HG02642 (cell line): ENCODE results near the gene PCNX2.

Source experiments
- ATAC-seq: cut with Tn5 transposase; IDR thresholded peaks from one replicate; pipeline ENCODE4 v1.9.1; 2021; ENCODE audit warnings: mild to moderate bottlenecking; ENCODE audit not compliant: unreplicated experiment, poor library complexity

Gene PCNX2

DNA sequence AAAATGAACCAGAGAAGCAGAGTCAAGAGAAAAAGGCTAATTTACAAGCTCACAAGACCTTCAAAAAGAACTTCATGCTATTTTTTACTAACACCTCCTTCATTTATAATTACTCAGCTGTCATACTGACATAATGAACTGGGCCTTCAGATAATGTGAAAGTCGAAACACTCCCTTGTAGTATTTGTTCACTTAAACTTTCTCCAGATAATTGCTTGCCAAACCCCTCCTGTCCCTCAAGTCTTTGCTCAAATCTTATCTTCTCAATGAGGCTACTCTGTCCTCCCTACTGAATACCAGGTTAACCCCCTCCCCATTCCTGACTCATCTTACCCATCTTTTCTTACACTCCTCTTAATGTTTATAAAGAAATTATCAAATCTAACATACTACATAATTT, 20.9 kb upstream of the PCNX2 start:
- no peak for ATAC-seq

DNA sequence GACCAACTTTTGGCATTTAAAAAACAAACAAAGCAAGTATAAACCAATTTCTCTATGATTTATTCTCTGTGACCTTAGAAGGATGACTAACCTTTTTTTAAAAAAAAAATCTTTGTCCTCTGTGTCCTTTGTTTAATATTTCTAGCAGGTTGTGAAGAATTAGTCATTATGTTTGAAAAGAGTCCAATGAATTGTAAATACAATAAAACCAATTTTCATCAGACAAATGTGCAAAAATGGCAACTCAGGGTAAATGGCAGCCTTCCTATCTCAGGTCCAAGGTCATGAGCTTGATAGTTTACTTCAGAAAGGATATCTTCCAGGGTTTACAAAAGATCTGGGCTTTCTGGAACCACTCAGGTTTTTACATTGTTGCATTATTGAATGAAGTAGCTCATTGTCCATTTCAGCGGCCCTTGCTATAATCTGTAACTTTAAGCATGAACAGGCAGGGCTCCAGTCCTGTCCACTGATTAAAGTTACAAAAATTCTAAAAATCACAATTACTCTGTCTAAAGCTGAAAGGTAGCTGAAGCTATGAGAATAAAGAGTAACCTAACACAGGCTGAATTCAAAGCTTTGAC, 20.3 kb upstream of the PCNX2 start:
- ATAC-seq = no peak

DNA sequence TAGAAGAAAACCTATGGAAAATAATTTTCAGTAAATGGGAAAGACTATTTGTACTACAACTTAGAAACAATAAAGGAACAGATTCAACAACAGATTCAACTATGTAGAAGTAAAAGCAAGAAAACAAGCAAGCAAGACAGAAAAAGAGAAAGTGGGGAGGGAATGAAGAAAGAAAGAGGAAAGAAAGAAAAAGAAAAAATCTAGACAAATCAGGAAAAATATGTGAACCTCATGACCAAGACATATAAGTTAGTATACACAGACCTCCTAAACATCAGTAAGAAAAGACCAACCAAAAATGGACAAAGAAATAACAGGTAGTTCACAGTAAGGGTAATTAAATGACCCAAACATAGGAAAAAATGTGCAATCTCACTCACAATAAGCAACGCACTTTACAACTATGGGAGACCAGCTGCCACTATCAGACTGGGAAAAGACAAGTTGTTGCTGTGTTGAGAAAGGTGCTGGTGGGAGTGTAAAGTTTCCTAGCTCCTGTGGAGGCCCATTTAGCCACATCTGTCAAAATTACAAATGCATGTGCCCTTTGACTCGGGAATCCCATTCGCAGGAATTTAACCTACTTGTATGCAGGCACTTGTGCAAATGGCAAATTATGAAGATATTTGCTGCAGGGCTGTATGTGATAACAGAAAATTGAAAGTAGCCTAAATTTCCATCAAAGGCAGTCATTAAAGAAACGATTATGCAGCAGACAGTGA, 18.1 kb upstream of the PCNX2 start:
- no peak for ATAC-seq

DNA sequence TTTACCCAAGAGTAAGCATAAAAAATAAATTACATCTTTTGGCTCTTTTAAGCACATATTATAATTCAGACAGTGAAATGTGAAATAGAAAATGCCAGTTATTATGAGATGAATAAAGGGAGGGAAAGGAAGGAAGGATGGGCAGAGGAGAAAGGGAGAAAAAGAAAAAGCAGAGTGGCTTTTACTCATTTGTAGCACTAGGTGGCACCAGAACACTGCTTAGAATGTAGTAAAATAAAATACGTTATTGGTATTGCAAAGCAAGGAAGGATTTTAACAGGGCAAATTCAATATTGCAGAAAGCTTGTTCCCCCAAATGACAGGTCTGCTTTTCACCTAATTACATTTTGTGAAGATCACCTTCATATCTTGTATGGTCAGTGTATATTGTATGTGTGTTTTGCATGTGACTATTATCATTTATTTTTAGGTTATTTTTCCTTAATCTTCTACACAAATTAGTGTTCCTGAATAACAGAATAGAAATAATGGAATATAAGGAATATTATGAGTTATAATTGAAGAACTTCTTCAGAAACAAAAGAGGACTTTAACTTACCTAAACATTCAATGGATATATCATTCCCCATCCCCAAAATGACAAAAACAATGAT, 9.1 kb upstream of the PCNX2 start:
- no peak for ATAC-seq

DNA sequence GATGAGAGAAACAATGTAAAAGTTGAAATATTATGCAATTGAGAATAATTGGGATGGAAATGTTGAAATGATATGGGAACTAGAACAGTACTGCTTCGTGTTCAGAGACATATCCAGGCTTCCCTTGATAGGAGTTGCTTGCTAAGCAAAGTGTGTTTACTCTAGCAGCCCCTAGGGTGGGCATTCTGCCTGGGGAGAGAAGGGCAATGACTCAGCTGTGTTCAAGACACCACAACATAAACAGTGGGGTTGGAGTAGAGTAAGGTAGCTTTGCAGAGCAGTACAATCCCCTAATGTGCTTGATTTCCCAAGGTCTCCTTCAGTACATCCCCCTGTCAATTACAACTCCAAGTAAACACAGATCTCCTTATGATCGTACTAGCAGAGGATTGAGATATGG, 4.8 kb upstream of the PCNX2 start:
- ATAC-seq = no peak

DNA sequence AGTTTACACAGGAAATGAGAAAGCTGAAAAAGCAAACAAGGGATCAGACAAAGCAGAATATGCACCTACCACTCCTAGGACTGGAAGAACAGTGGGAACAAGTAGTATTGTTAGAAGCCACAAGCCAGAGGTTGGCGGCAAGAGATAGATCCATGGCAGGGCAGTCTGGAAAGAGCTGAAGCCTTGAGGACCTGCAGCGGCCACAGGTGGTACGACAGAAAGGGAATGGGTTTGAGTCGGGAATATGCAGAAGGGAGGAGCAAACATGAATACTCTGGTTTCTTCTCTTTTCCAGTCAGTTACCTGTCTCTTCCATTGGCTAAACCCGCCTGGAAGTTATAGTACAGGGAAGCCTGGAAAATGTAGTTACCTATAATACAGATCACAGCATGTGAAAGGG, 3.9 kb upstream of the PCNX2 start:
- ATAC-seq = no peak

DNA sequence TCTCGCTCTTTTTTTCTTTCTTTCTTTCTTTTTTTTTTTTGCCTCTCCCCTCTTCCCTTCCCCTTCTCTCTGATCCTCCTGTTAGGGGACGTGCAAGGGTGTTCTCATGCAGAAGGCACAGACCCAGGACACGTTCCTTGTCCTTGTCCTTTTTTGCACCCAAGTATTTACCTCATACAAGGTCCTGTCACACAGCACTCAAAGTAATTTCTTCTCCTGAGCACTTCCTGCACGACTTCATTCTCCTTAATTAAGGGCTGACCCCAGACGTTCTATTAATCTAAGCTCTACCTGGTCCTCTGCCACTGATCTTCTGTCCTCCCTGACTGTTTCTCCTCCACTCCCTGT, 424 bp upstream of the PCNX2 start:
- ATAC-seq = no peak

DNA sequence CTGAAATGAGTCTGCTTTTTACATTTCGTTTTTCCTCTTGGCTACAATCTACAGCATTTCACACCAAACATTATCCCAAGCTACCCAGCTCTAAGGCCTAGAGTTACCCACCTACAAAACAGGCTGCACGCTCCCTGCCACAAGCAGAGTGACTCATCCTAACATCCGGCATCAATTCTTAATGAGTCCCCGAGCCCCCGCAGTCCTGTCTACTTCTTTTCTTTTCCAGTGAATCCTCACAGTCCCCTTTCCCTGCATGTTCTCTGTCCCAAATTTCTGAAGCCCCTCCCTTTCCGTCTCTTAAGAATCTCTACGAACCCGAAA, 650 bp downstream of the PCNX2 start:
- peak; percentile 42 for ATAC-seq

DNA sequence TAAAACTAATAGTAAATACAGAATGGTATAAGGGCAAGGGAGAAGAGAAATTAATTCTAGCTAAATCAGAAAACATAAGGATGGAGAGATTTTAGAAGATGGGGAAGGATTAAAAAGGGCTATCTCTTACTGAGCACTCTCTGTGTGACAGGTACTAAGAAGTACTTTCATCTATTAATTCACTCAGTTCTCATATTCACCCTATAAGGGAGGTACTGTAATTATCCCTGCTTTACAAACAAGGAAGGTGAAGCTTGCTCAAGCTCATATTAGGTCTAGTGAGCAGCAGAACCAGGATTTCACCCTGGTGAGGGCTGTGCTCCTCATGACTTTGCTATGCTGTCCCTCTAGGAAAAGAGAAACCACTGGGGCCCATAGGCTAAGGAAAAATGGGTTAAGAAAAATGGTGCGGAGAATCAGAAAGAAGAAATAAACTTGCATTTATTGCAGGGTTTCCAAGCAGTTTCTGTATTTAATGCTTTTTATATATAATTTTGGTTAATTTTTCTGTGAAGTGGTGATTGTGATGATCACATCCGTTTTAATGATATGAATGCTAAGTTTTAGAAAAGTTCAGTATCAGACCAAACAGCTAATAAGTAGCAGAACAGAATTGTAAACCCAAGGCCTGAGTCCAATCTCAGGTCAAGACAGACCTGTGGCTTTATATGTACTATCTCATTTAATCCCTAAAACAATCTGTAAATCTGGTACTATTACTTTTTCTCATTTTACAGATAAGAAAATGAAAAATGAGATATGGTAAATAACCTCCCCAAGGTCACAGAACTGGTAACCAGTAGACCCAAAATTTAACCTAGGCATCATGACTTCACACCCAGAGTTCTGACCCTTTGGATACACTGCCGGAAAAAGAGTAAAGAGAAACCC, 1.7 kb downstream of the PCNX2 start:
- no peak for ATAC-seq

DNA sequence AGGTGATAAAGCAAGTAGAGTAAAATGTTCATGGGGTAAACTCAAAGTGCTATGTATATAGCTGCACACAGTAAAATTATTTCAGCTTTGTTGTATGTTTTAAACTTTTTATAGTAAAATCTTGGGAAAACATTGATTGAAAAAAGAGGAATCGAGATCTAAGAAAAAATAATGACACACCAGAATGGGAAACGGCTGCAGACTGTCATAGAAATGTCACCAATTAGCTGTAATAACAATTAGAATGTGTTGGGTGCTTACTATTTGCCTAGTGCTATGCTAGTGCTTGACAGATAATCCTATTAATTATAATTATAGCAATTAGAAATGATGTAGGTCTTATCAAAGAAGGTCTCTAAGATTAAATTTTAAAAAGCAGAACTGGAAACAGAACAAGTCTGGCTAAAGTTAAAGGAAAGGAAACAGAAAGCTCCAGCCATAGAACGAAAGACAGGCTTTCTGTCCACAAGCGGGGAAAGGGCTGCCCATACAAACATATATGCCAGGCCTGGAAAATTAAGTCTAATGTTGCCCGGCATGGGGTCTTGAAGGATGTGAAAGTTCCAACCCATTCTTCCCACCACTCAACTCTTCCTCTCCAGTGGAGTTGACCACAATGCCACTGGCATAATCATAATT, 5.0 kb downstream of the PCNX2 start:
- ATAC-seq = no peak

DNA sequence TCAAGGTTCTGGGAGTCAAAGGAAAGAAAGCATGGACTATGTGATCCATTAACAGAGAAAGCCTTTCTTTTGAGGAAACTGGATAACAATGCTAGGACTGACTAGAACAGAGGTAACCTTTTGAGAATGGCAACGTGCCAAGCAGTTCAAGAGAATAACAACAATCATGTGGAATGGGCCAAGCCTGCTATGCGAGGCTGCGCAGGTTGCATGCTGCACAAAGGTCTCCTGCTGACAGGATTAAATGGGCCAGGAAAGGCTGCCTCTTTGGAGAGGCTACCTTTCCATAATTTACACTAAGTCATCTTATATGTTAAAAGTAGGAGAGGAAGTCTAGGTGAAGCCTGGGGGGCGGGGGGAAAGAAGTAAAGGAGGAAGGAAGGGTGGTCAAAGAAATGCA, 5.8 kb downstream of the PCNX2 start:
- no peak for ATAC-seq

DNA sequence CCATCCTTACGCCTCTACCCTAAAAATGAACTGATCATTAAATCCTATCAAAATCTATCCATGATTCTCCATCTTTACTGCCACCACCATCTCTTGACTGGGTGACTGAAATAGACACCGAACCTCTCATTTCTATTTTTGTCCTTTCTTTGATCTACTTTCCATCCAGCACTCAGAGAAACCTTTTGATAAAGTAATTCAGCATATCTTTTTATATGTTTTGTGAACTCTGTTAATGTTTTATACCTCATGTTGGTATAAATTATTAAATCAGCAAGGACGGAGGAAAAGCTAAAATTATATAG, 13.0 kb downstream of the PCNX2 start:
- no peak for ATAC-seq

DNA sequence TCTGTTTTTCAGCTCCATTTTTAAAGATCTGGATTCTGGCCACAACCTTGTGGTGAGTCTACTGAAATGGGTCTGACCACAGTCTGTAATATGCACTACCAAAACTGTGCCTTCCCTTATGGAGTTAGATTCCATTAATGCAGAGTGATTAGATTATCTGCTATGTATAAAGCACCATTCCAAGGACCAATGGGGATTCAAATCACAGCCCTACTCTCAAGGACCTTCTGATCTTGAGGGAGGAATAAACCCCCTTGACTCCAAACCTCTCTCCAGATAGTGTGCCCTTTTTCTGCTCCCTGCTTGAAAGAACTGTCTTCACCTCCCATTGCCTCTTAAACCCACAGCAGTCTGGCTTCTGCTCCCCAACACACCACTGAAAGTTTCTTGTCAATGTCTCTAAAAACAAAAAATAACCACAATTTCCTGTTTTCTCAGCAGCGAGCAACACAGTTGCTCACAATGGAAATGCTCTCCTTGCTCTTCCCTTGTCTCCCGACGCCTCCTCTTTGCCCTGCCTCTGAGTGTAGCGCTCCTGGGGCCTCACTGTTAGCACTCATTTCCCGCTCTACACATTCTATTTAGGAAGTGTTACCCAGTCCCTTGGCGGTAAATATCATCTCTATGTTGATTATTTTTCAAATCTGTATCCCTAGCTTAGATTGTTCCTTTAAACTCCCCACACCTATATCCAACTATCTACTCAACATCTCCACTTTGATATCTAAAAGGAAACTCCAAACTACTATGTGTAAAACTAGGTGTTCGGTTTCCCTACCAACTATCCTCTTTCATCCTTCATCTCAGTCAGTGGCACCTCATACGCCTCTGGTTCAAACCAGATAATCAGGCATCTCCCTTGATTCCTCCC, 13.6 kb downstream of the PCNX2 start:
- peak; percentile 89 for ATAC-seq

DNA sequence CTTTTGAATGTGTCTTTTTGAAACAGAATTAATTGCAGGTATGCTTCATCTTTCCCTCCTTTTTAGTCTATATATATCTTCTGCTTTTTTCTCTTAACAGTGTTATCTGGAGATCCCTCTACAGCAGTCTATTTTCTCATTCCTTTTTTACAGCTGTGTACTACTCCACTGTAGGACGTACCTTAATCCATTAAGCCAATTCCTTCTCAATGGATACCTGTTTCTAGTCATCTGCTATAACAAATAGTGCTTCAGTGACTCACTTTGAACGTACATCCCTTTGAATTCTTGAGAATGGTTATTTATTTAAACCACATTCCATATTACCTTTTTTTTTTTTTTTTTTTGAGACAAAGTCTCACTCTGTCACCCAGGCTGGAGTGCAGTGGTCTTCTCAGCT, 15.6 kb downstream of the PCNX2 start:
- no peak for ATAC-seq

DNA sequence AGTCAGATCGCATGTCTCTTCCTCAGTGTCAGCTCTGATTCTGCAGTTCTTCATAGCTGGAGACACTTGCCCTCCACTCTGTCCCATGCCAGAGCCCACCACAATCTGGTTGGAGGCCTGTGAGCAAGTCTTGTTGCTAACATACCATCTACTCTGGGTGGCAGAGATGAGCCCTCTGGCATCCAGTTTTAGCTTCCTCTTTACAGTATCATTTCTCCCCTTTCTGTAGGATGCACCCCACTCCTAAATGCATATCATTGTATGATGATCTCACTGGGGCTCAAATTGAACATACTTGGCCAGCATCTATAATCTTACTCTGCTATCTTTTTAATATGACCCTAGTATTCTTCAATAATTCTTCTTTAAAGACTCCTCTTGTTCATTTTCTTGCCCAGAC, 16.9 kb downstream of the PCNX2 start:
- no peak for ATAC-seq

DNA sequence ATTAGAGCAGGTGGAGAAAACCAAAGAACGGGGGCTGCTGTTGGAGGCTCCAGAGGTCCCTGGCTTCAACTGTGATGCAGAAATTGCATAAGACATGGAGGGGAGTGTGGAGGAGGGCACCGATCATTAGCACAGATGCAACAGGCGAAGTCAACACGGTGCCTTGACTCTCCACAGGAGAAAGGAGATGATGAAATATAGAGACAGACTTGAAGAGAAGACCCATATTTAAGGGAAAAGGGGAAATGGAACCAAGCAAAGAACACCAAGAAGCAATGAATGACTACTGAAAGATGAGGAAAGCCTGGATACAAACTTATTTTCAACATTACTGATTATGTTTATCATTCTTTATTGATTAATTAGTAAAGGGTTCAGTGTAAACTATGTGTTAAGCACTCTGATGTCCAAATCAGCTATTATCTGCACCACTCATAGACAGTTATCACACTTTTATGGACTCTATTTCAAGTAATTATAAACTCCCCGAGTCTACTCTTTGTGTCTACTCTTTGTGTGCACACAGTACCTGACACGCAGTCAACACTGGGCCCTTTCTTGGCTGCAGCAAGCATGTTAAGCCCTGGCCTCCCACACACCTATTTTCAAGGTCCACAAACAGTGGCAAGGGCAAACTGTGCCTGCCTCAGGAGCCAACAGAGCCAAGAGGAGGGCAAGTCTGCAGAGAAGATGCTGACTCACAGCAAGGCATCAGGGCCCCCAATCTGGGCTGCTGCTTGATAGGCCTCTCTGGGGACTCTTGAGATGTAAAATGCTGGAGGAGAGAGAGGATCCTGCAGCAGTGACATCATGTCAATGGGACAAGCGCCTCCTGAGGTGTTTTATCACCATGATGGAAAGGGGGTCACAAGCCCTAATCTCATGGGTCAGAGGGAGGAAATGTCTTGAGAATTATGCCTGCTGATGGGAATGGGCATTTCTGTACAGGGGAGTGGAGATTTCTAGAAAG, 17.6 kb downstream of the PCNX2 start:
- no peak for ATAC-seq

DNA sequence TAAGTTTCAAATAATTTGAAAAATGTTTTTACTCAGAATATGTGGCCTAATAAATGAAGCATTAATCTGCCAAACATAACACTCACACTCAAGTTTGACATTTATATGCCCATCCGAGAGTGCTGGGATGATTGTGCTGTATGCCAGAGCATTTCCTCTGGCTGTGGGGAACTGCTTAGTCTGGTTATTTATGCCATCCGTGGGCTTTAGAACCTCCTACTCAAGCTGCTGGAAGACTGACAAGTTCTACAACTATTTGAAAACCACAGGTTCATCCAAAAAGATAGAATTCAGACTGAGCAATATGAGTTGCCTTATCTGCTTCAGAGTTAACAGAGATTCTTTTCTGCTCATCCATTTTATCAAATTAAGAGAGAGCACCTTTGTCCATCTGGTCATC, 25.9 kb downstream of the PCNX2 start:
- ATAC-seq = no peak

DNA sequence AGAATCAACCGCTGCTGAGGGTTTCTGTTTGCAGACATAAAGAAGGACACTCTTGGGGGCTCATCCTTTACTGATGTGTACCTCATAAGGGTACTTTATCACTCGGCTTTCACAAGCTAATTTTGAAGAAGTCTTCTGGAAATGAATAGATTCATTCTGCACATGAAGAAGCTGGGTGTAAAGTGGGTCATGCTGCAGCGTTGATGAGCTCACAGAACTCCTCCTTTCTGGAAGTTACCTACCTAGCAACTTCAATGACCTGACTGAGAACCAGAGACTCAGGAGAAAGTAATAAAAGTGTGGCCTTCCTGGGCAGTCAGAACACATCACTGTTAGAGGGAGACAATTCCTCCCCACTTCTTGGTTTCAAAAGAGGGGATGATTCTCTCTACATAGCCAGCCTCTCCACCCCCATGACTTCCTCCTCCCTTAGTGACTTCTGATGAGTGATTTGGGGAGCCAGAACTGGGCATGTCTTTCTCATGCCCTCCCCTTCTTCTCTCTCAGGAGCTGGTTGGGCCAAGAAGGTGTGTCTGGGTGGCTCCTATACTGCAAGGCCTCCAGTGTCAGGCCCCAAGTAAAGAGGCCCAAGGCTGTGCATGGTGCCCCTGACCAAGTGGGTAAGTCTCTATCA, 27.0 kb downstream of the PCNX2 start:
- peak; percentile 55 for ATAC-seq
